Activated CD8-positive, alpha-beta T cell treated with anti-CD3 and anti-CD28 coated beads for 36 hours (primary cell): ENCODE measurements around the gene SPATS1. TPM values are rescaled to one million over a fixed set of nuclear protein-coding genes. Genes with fewer than 3 reads are reported as not detected.

Experiments
- ATAC-seq: fragments of 200-7000 bp; cut with Tn5 transposase; one replicate; pipeline ENCODE4 v1.10.0; 2021; ENCODE audit warnings: mild to moderate bottlenecking, moderate library complexity
- CTCF ChIA-PET: fragments of 350-600 bp; sonication (Branson Sonifier 250); formaldehyde crosslinking; loops from one replicate; lab custom pipeline; 2021; ENCODE audit warnings: antibody characterized with exemption; lab: Charles Lee
- POLR2A ChIA-PET: fragments of 350-600 bp; sonication (Branson Sonifier 250); formaldehyde crosslinking; loops from one replicate; lab custom pipeline; 2021; ENCODE audit warnings: antibody characterized with exemption; lab: Charles Lee
- DNase-seq: peaks from one replicate; pipeline ENCODE4 v3.0.0-alpha.2; 2020
- H3K27ac Mint-ChIP-seq: one replicate; pipeline ENCODE4 v1.8.0; 2021; ENCODE audit warnings: mild to moderate bottlenecking, mixed read lengths
- H3K27me3 Mint-ChIP-seq: one replicate; pipeline ENCODE4 v1.8.0; 2021; ENCODE audit warnings: mixed read lengths
- H3K36me3 Mint-ChIP-seq: one replicate; pipeline ENCODE4 v1.8.0; 2021; ENCODE audit warnings: low read depth, mixed read lengths
- H3K4me1 Mint-ChIP-seq: one replicate; pipeline ENCODE4 v1.8.0; 2021; ENCODE audit warnings: low read depth, mixed read lengths
- H3K4me3 Mint-ChIP-seq: one replicate; pipeline ENCODE4 v1.8.0; 2021; ENCODE audit warnings: mild to moderate bottlenecking, moderate library complexity, mixed read lengths
- H3K9me3 Mint-ChIP-seq: one replicate; pipeline ENCODE4 v1.8.0; 2021; ENCODE audit warnings: mixed read lengths
- CTCF ChIP-seq: fragments of 200-600 bp; IDR thresholded peaks from one replicate; pipeline ENCODE4 v1.8.0; 2022; ENCODE audit warnings: antibody characterized with exemption, mild to moderate bottlenecking
- intact Hi-C: fragments of 100-400 bp; cut with micrococcal nuclease; formaldehyde crosslinking; loops from one replicate; pipeline ENCODE4 v1.10.0; 2022
- total RNA-seq, 2 experiments: library from RNA; stranded (reverse); gene quantifications; one replicate each; pipeline ENCODE4 v1.2.3, GENCODE V29; 2021

The SPATS1 gene
- total RNA-seq, 2 experiments from 2014 or later = not detected

GRCh38 chr6:44301782-44302564 lies 40.5 kb upstream of the SPATS1 start:
- peaks cover under 1% of the 10 kb centered on the region for H3K27me3 Mint-ChIP-seq
- no peak for DNase-seq

DNA sequence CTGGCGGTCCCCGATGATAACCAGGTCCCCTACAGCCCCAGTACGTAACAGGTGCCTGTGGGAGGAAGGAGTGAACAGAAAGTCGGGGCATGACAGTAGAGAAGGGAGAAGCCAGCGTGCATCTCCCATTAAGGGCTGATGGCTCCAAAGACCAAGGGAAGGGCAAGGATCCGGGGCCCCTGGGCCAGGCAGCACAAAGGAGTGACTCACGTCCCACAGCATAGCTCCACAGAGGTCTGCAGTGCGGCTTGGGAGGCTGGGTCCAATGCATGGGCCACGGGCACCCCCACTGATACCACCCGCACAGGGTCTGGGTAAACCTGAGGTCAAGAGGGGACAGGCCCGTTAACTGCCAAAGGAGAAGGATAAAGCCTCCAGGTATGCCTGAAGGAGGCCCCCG lies 39.6 kb upstream of the SPATS1 start:
- Mint-ChIP-seq H3K27me3 (no peaks in the 10 kb centered on the region), H3K4me3 (no peak overlapping the region), H3K27ac (no peak overlapping the region), H3K9me3 (no peaks in the 10 kb centered on the region), H3K4me1 (peaks cover 4% of the 10 kb centered on the region), H3K36me3 (peaks cover 30% of the 10 kb centered on the region)
- POLR2A ChIA-PET = interaction anchor here (0.9 to 1.9 kb wide), 4 partner anchors 10 to 35 kb away, joined by 3 to 6 read pairs (median 4); partner anchors contain the start of genes AARS2 and TMEM151B
- TF ChIP-seq CTCF = no peak
- no peak for ATAC-seq
- CTCF ChIA-PET = interaction anchor here (1.3 to 15.0 kb wide), 6 partner anchors 10 to 84 kb away, joined by 3 to 182 read pairs (median 8); partner anchors contain the start of genes AARS2, CDC5L, SLC35B2 and TMEM151B
- DNase-seq = no peak
- intact Hi-C loops = no loop called here

More at GRCh38 chr6:44301782-44302564, 40.5 kb upstream of the SPATS1 start:
- Mint-ChIP-seq H3K9me3 (no peaks in the 10 kb centered on the region), H3K4me3 (no peak overlapping the region), H3K4me1 (peaks cover 9% of the 10 kb centered on the region), H3K36me3 (peaks cover 30% of the 10 kb centered on the region), H3K27ac (no peak overlapping the region)
- ATAC-seq = no peak
- intact Hi-C loops = no loop called here
- POLR2A ChIA-PET = interaction anchor here (0.6 to 1.9 kb wide), 3 partner anchors 9 to 31 kb away, joined by 3 to 5 read pairs (median 3); partner anchors contain the start of gene TMEM151B
- no peak for TF ChIP-seq CTCF
- CTCF ChIA-PET = interaction anchor here (0.9 to 15.0 kb wide), 5 partner anchors 11 to 36 kb away, joined by 3 to 182 read pairs (median 3); partner anchors contain the start of genes AARS2 and TMEM151B

DNA sequence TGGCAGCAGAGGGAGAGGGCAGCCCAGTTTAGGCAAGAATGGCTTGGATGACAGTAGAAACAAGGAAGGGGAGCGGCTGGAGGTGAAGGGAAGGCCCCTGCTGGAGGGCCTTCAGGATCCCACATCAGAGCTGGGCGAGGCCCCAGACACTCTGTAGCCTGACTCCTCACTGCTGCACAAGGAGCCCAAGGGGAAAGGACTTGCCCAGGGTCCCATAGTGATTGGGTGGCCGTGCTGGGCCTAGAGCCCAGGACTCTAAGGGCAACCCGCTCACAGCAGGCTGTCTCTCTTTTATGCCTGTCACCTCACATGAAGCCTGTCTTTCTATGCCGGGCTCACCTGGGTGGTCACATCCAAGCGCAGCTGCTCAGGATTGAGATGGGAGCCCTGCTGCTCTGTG lies 38.6 kb upstream of the SPATS1 start:
- DNase-seq (no peak), ATAC-seq (no peak)
- no peak for TF ChIP-seq CTCF
- Mint-ChIP-seq H3K9me3 (no peaks in the 10 kb centered on the region), H3K27ac (no peak overlapping the region), H3K36me3 (peaks cover 35% of the 10 kb centered on the region), H3K4me1 (no peaks in the 10 kb centered on the region), H3K4me3 (no peak overlapping the region), H3K27me3 (no peaks in the 10 kb centered on the region)
- POLR2A ChIA-PET = interaction anchor here (0.9 to 2.3 kb wide), 3 partner anchors 7 to 36 kb away, joined by 3 to 12 read pairs (median 6); partner anchors contain the start of gene AARS2
- intact Hi-C loops = loop anchor here (2.0 kb wide), 1 partner anchor 35 kb away; no protein-coding TSS in a partner anchor
- CTCF ChIA-PET = interaction anchor here (0.7 to 15.0 kb wide), 8 partner anchors 10 to 136 kb away, joined by 3 to 182 read pairs (median 6); partner anchors contain the start of genes AARS2, CDC5L, HSP90AB1 and SLC35B2

GRCh38 chr6:44304282-44305199 lies 37.9 kb upstream of the SPATS1 start:
- ATAC-seq (peak; percentile 93), DNase-seq (peak; percentile 54)
- H3K4me1 Mint-ChIP-seq = no peaks in the 10 kb centered on the region
- ChIA-PET POLR2A (interaction anchor here (0.7 to 2.3 kb wide), 5 partner anchors 8 to 50 kb away, joined by 3 to 12 read pairs (median 4); partner anchors contain the start of gene AARS2), CTCF (interaction anchor here (0.7 to 15.0 kb wide), 28 partner anchors 9 to 708 kb away, joined by 3 to 182 read pairs (median 4); partner anchors contain the start of genes AARS2, CDC5L, HSP90AB1 and SLC35B2)
- no peaks in the 10 kb centered on the region for H3K27me3 Mint-ChIP-seq
- peaks cover 40% of the 10 kb centered on the region for H3K36me3 Mint-ChIP-seq
- no peaks in the 10 kb centered on the region for H3K9me3 Mint-ChIP-seq
- no peak overlapping the region for H3K4me3 Mint-ChIP-seq
- intact Hi-C loops = loop anchor here (2.0 kb wide), 1 partner anchor 36 kb away; no protein-coding TSS in a partner anchor
- TF ChIP-seq CTCF = peak; percentile 79
- no peak overlapping the region for H3K27ac Mint-ChIP-seq
